SK-N-SH (cell line): Measurements from ENCODE around the gene LIN37.

Experiments used
- CHD2 ChIP-seq: fragments of 150-350 bp; IDR thresholded peaks from 2 replicates; pipeline ENCODE4 v1.6.1; 2018; ENCODE audit warnings: low read length; ENCODE audit not compliant: partially characterized antibody
- JUND ChIP-seq: IDR thresholded peaks from 2 replicates; pipeline ENCODE4 v1.4.0; 2012
- NFIC ChIP-seq: IDR thresholded peaks from 2 replicates; pipeline ENCODE4 v1.4.0; 2012; ENCODE audit warnings: borderline replicate concordance
- RAD21 ChIP-seq: IDR thresholded peaks from 2 replicates; pipeline ENCODE4 v1.6.1; 2012; ENCODE audit warnings: mild to moderate bottlenecking, low read length
- TAF1 ChIP-seq: IDR thresholded peaks from 2 replicates; pipeline ENCODE4 v1.6.1; 2012; ENCODE audit warnings: low read depth, mild to moderate bottlenecking, low read length, moderate library complexity, borderline replicate concordance
- USF2 ChIP-seq: fragments of 150-350 bp; IDR thresholded peaks from 2 replicates; pipeline ENCODE4 v1.6.1; 2017; ENCODE audit warnings: antibody characterized with exemption, low read length, low read depth, borderline replicate concordance
- TF ChIP-seq, protein P1 (sequence below): fragments of 200-600 bp; sonication (generic); IDR thresholded peaks from 2 replicates; pipeline ENCODE4 v1.6.1; 2017; ENCODE audit warnings: antibody characterized with exemption, mild to moderate bottlenecking, moderate library complexity

GRCh38 chr19:35703343-35703742, 45.0 kb upstream of the LIN37 start:
- TF ChIP-seq, protein P1, sequence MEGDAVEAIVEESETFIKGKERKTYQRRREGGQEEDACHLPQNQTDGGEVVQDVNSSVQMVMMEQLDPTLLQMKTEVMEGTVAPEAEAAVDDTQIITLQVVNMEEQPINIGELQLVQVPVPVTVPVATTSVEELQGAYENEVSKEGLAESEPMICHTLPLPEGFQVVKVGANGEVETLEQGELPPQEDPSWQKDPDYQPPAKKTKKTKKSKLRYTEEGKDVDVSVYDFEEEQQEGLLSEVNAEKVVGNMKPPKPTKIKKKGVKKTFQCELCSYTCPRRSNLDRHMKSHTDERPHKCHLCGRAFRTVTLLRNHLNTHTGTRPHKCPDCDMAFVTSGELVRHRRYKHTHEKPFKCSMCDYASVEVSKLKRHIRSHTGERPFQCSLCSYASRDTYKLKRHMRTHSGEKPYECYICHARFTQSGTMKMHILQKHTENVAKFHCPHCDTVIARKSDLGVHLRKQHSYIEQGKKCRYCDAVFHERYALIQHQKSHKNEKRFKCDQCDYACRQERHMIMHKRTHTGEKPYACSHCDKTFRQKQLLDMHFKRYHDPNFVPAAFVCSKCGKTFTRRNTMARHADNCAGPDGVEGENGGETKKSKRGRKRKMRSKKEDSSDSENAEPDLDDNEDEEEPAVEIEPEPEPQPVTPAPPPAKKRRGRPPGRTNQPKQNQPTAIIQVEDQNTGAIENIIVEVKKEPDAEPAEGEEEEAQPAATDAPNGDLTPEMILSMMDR, result no peak
- TF ChIP-seq TAF1, result no peak
- TF ChIP-seq USF2, result no peak
- TF ChIP-seq RAD21, result no peak
- no peak for TF ChIP-seq CHD2
- no peak for TF ChIP-seq JUND
- TF ChIP-seq NFIC, result no peak
